ENCODE data around the gene FANCM.

GRCh38 chr14:45120096-45120495 is 15.6 kb upstream of the FANCM start:
- TF ChIP-seq CTCF (IDR thresholded peaks at IDR 0.05) (no peak), POLR2AphosphoS5 (IDR thresholded peaks at IDR 0.05) (no peak), POLR2A (IDR thresholded peaks at IDR 0.05) (no peak), EP300 (IDR thresholded peaks at IDR 0.05) (no peak)

All from suprapubic skin (tissue), 4 donors.